Neuronal stem cell (in vitro differentiated cells): ENCODE data around the gene ARID3C.

ENCODE experiments used
- DNase-seq: peaks from one replicate; pipeline ENCODE4 v3.0.0-alpha.2; 2013; ENCODE audit warnings: low spot score
- H2AFZ ChIP-seq: one replicate; pipeline ENCODE4 v1.6.1; 2013; ENCODE audit warnings: mild to moderate bottlenecking, low read length, inconsistent platforms
- H2AK5ac ChIP-seq: 2 replicates; pipeline ENCODE4 v1.6.1; 2013; ENCODE audit warnings: low read depth, mild to moderate bottlenecking, inconsistent platforms, low read length, moderate library complexity, mixed read lengths
- H2BK120ac ChIP-seq: 2 replicates; pipeline ENCODE4 v1.6.1; 2013; ENCODE audit warnings: low read depth, mild to moderate bottlenecking, inconsistent platforms, low read length, moderate library complexity, mixed read lengths
- H2BK12ac ChIP-seq: one replicate; pipeline ENCODE4 v1.6.1; 2013; ENCODE audit warnings: low read length, inconsistent platforms
- H2BK15ac ChIP-seq: 2 replicates; pipeline ENCODE4 v1.6.1; 2013; ENCODE audit warnings: mild to moderate bottlenecking, low read length, inconsistent platforms, mixed read lengths
- H2BK5ac ChIP-seq: one replicate; pipeline ENCODE4 v1.6.1; 2013; ENCODE audit warnings: inconsistent platforms, mild to moderate bottlenecking, low read length, moderate library complexity
- H3K14ac ChIP-seq: one replicate; pipeline ENCODE4 v1.6.1; 2013; ENCODE audit warnings: low read length, inconsistent platforms
- H3K18ac ChIP-seq: 2 replicates; pipeline ENCODE4 v1.6.1; 2013; ENCODE audit warnings: low read length, inconsistent platforms
- H3K23ac ChIP-seq: 2 replicates; pipeline ENCODE4 v1.6.1; 2013; ENCODE audit warnings: low read depth, mild to moderate bottlenecking, mixed read lengths, low read length, inconsistent platforms; ENCODE audit not compliant: poor library complexity
- H3K27ac ChIP-seq: replicated peaks from 3 replicates; pipeline ENCODE4 v1.5.1; 2013; ENCODE audit warnings: low read length, inconsistent platforms
- H3K27me3 ChIP-seq, 3 experiments: 2 replicates each; pipeline ENCODE4 v1.6.1; 2013; ENCODE audit warnings: low read length in 3 of 3, mild to moderate bottlenecking in 2 of 3, inconsistent platforms in 1 of 3, low read depth in 1 of 3, mixed read lengths in 1 of 3, moderate library complexity in 1 of 3; ENCODE audit not compliant: control insufficient read depth in 3 of 3, insufficient read depth in 3 of 3
- H3K36me3 ChIP-seq, 2 donors: replicated peaks in 1 of 2; 2 replicates each; pipeline ENCODE4 v1.6.1; 2013; ENCODE audit warnings: low read length in 2 of 2; ENCODE audit not compliant: control insufficient read depth in 2 of 2, insufficient read depth in 2 of 2
- H3K4ac ChIP-seq: 2 replicates; pipeline ENCODE4 v1.6.1; 2013; ENCODE audit warnings: inconsistent platforms, mild to moderate bottlenecking, low read length, moderate library complexity
- H3K4me1 ChIP-seq, 2 donors: 1 replicate in 1 of 2; 2 replicates in 1 of 2; pipeline ENCODE4 v1.6.1; 2013; ENCODE audit warnings: low read length in 2 of 2, low read depth in 1 of 2; ENCODE audit not compliant: control insufficient read depth in 2 of 2, insufficient read depth in 1 of 2
- H3K4me2 ChIP-seq: one replicate; pipeline ENCODE4 v1.6.1; 2013; ENCODE audit warnings: mild to moderate bottlenecking, low read length, inconsistent platforms; ENCODE audit not compliant: insufficient read depth, poor library complexity, severe bottlenecking
- H3K4me3 ChIP-seq, 2 donors: 2 replicates each; pipeline ENCODE4 v1.5.1; 2013; ENCODE audit warnings: low read length in 2 of 2, mild to moderate bottlenecking in 2 of 2, inconsistent platforms in 1 of 2, moderate library complexity in 1 of 2
- H3K79me1 ChIP-seq: one replicate; pipeline ENCODE4 v1.6.1; 2013; ENCODE audit warnings: low read depth, mild to moderate bottlenecking, inconsistent platforms, low read length, moderate library complexity
- H3K9ac ChIP-seq: one replicate; pipeline ENCODE4 v1.6.1; 2013; ENCODE audit warnings: mild to moderate bottlenecking, low read depth, low read length, inconsistent platforms; ENCODE audit not compliant: poor library complexity
- H3K9me3 ChIP-seq, 2 donors: replicated peaks in 1 of 2; 2 replicates each; pipeline versions ENCODE3 to v1.6.1; 2013; ENCODE audit warnings: low read length in 2 of 2, mild to moderate bottlenecking in 2 of 2, inconsistent platforms in 1 of 2, low read depth in 1 of 2, mixed read lengths in 1 of 2, moderate library complexity in 1 of 2; ENCODE audit not compliant: control insufficient read depth in 2 of 2, insufficient read depth in 1 of 2
- H4K8ac ChIP-seq: one replicate; pipeline ENCODE4 v1.6.1; 2013; ENCODE audit warnings: low read depth, mild to moderate bottlenecking, inconsistent platforms, low read length, moderate library complexity
- H4K91ac ChIP-seq: one replicate; pipeline ENCODE4 v1.6.1; 2013; ENCODE audit warnings: low read length, low read depth, mild to moderate bottlenecking, inconsistent platforms; ENCODE audit not compliant: poor library complexity
- WGBS, 2 donors: extraction: QIAGEN DNeasy Blood & Tissue Kit; methylation state at CpG; one replicate each; pipeline ENCODE4 v1.1.7; 2013; ENCODE audit warnings: missing lambda C conversion rate in 2 of 2, mixed read lengths in 1 of 2; ENCODE audit not compliant: insufficient read length in 2 of 2, insufficient replicate concordance in 1 of 2; ENCODE audit errors: extremely low coverage in 2 of 2; 5-methylcytosine and 5-hydroxymethylcytosine counted together

Gene ARID3C

GRCh38 chr9:34671307-34671706, 42.4 kb upstream of the ARID3C start:
- no CpG with 5 or more reads among the region's 1 CpG for whole genome bisulfite sequencing, 2 donors
- Histone ChIP-seq H2BK120ac (no peak overlapping the region), H2AK5ac (no peak overlapping the region), H3K9me3 (peaks cover 6 to 8% of the 10 kb centered on the region in 2 donors), H3K9ac (no peak overlapping the region), H3K4me3 (no peak overlapping the region), H4K91ac (no peak overlapping the region), H3K18ac (no peak overlapping the region), H3K4me2 (no peak overlapping the region), H2AFZ (no peak overlapping the region), H2BK15ac (no peak overlapping the region), H3K27me3 (no peaks in the 10 kb centered on the region), H4K8ac (no peak overlapping the region), H2BK5ac (no peak overlapping the region), H3K79me1 (peaks cover 8% of the 10 kb centered on the region), H3K23ac (no peak overlapping the region), H3K14ac (no peak overlapping the region), H3K4ac (no peak overlapping the region), H3K36me3 (peaks cover 11 to 12% of the 10 kb centered on the region in 2 donors), H3K4me1 (no peaks in the 10 kb centered on the region), H3K27ac (no peak overlapping the region), H2BK12ac (no peak overlapping the region)
- no peak for DNase-seq

DNA sequence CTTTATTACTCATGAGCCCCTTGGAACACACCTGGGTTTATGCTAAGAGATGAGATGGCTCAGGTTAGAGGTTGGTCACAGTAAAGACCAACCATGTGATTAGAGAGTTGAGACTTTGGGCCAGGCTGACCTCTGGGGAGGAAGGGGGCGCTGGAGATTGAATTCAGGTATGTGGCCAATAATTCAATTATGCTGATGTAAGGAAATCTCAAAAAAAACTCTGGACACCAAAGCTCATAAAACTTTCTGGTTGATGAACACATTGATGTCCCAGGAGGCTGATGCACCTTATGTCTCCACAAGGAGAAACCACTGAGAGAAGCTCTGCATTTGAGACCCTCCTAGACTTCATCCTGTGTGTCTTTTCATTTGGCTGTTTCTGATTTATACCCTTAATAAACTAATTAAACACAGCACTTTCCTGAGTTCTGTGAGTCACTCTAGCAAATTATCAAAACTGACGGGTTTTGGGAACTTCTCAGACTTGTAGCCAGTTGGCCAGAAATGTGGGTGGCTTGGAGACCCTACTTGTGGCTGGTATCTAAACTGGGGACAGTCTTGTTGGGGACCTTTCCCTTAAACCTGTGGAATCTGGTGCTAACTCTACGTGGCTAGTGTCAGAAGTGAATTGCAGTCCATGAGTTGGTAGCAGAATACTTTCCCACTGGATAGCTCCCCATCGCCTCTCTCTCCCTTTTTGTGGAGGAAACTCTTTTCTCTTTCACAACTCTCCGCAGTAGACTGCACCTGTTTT, 41.1 kb upstream of the ARID3C start:
- WGBS, 2 donors = no CpG with 5 or more reads among the region's 5 CpGs

GRCh38 chr9:34665381-34666250, 36.8 kb upstream of the ARID3C start:
- peak overlapping the region; percentile 93 for H2BK5ac ChIP-seq
- peak overlapping the region; percentile 99 for H3K18ac ChIP-seq
- peak overlapping the region; percentile 80 for H4K91ac ChIP-seq
- no peaks in the 10 kb centered on the region for H3K27me3 ChIP-seq
- peak overlapping the region; percentile 96 for H2BK15ac ChIP-seq
- DNase-seq = peak; percentile 90
- H3K9me3 ChIP-seq = peaks cover 6 to 8% of the 10 kb centered on the region in 2 donors
- H3K4me2 ChIP-seq = peak overlapping the region; percentile 94
- peaks cover 6% of the 10 kb centered on the region for H3K79me1 ChIP-seq
- H3K4me3 ChIP-seq = peak overlapping the region; percentile 76 to 85
- no peak overlapping the region for H4K8ac ChIP-seq
- H3K9ac ChIP-seq = peak overlapping the region; percentile 93
- peaks cover 0 to 7% of the 10 kb centered on the region in 2 donors for H3K4me1 ChIP-seq
- no peak overlapping the region for H2BK12ac ChIP-seq
- H3K4ac ChIP-seq = no peak overlapping the region
- peak overlapping the region; percentile 89 for H2AFZ ChIP-seq
- H3K23ac ChIP-seq = peak overlapping the region; percentile 9
- peaks cover 11 to 12% of the 10 kb centered on the region in 2 donors for H3K36me3 ChIP-seq
- no CpG with 5 or more reads among the region's 55 CpGs for whole genome bisulfite sequencing, 2 donors
- no peak overlapping the region for H3K14ac ChIP-seq
- H2BK120ac ChIP-seq = no peak overlapping the region
- peak overlapping the region; percentile 34 for H2AK5ac ChIP-seq
- peak overlapping the region; percentile 92 for H3K27ac ChIP-seq

More for the DNA sequence above, 41.1 kb upstream of the ARID3C start:
- no peak overlapping the region for H2AK5ac ChIP-seq
- H4K8ac ChIP-seq = no peak overlapping the region
- peaks cover 11 to 12% of the 10 kb centered on the region in 2 donors for H3K36me3 ChIP-seq
- H2BK120ac ChIP-seq = no peak overlapping the region
- no peak overlapping the region for H3K23ac ChIP-seq
- H3K14ac ChIP-seq = no peak overlapping the region
- no peak overlapping the region for H2BK15ac ChIP-seq
- H3K4me3 ChIP-seq = no peak overlapping the region
- peaks cover 6 to 8% of the 10 kb centered on the region in 2 donors for H3K9me3 ChIP-seq
- H3K79me1 ChIP-seq = peaks cover 8% of the 10 kb centered on the region
- H4K91ac ChIP-seq = no peak overlapping the region
- DNase-seq = no peak
- no peak overlapping the region for H2BK5ac ChIP-seq
- peaks cover 0 to 1% of the 10 kb centered on the region in 2 donors for H3K4me1 ChIP-seq
- no peak overlapping the region for H2BK12ac ChIP-seq
- no peak overlapping the region for H2AFZ ChIP-seq
- H3K4me2 ChIP-seq = no peak overlapping the region
- H3K27ac ChIP-seq = no peak overlapping the region
- H3K4ac ChIP-seq = no peak overlapping the region
- H3K27me3 ChIP-seq = no peaks in the 10 kb centered on the region
- H3K9ac ChIP-seq = no peak overlapping the region
- no peak overlapping the region for H3K18ac ChIP-seq

- Histone ChIP-seq H3K9me3 (peaks cover 3 to 4% of the 10 kb centered on the region in 2 donors), H3K18ac (peak overlapping the region; percentile 92), H3K4me1 (peaks cover 0 to 7% of the 10 kb centered on the region in 2 donors), H3K23ac (peak overlapping the region; percentile 67), H3K27ac (no peak overlapping the region), H3K4me2 (peak overlapping the region; percentile 94), H2BK15ac (peak overlapping the region; percentile 12), H3K36me3 (peaks cover 11 to 12% of the 10 kb centered on the region in 2 donors), H3K9ac (peak overlapping the region; percentile 93), H3K79me1 (peaks cover 6% of the 10 kb centered on the region), H2AK5ac (no peak overlapping the region), H2BK5ac (peak overlapping the region; percentile 87), H4K91ac (no peak overlapping the region), H3K4ac (no peak overlapping the region), H3K14ac (no peak overlapping the region), H2BK12ac (no peak overlapping the region), H3K27me3 (no peaks in the 10 kb centered on the region), H2AFZ (peak overlapping the region; percentile 89), H4K8ac (no peak overlapping the region), H2BK120ac (peak overlapping the region; percentile 66), H3K4me3 (peak overlapping the region; percentile 76 to 84)
- no peak for DNase-seq
- no CpG with 5 or more reads among the region's 26 CpGs for WGBS, 2 donors
These were observed 36.2 kb upstream of the ARID3C start for GRCh38 chr9:34665067-34665380.
